ENCODE measurements around the gene SCNN1B. TPM values are rescaled to one million over a fixed set of nuclear protein-coding genes. Genes with fewer than 3 reads are reported as not detected.

SCNN1B gene
- total RNA-seq, 4 donors from 2014 or later: 142 to 729 (median 556) TPM

GRCh38 chr16:23367564-23367963 lies 65.5 kb downstream of the SCNN1B start:
- 87 to 100% methylated on average over 2 to 10 of the region's 10 CpGs for WGBS, 2 donors (ENCODE audit: low coverage in 1 of 2)
- in situ Hi-C loops (cut with MboI; ENCODE audit: low pct_ligation_motif_present in 1 of 4, low pct_unique_long_range_greater_than_20kb in 1 of 4, low sequenced_read_pairs in 3 of 4): no loop called here
- peaks cover 11 to 37% (median 14%) of the 10 kb centered on the region in 4 donors for H3K4me1 ChIP-seq
- no peak overlapping the region for H3K4me3 ChIP-seq
- H3K9me3 ChIP-seq: no peaks in the 10 kb centered on the region
- intact Hi-C loops (cut with DNase I; ENCODE audit: low total_unique reads): no loop called here
- H3K27me3 ChIP-seq: peaks cover 5% of the 10 kb centered on the region
- no peak for DNase-seq
- no peak overlapping the region for H3K27ac ChIP-seq
- H3K36me3 ChIP-seq: no peaks in the 10 kb centered on the region
- TF ChIP-seq POLR2AphosphoS5 (IDR thresholded peaks at IDR 0.05) (no peak), CTCF (IDR thresholded peaks at IDR 0.05) (no peak), POLR2A (IDR thresholded peaks at IDR 0.05) (no peak), EP300 (IDR thresholded peaks at IDR 0.05; ENCODE audit: low read depth) (no peak)

- intact Hi-C loops (cut with DNase I; ENCODE audit: low total_unique reads): no loop called here
- WGBS, 2 donors (ENCODE audit: low coverage in 1 of 2): 80 to 90% methylated on average over 1 to 8 of the region's 8 CpGs
- no peaks in the 10 kb centered on the region for H3K9me3 ChIP-seq
Measured at GRCh38 chr16:23367988-23368387, 65.9 kb downstream of the SCNN1B start.

GRCh38 chr16:23368469-23368868 lies 66.4 kb downstream of the SCNN1B start:
- H3K27ac ChIP-seq: no peak overlapping the region
- no peak overlapping the region for H3K4me3 ChIP-seq
- H3K4me1 ChIP-seq: peaks cover 3 to 28% (median 7%) of the 10 kb centered on the region in 4 donors
- H3K9me3 ChIP-seq: no peaks in the 10 kb centered on the region
- intact Hi-C loops (cut with DNase I; ENCODE audit: low total_unique reads): no loop called here
- no peaks in the 10 kb centered on the region for H3K36me3 ChIP-seq
- TF ChIP-seq EP300 (IDR thresholded peaks at IDR 0.05; ENCODE audit: low read depth) (no peak), POLR2AphosphoS5 (IDR thresholded peaks at IDR 0.05) (peak in 1 of 3 donors; percentile 16)
- in situ Hi-C loops (cut with MboI; ENCODE audit: low pct_ligation_motif_present in 1 of 4, low pct_unique_long_range_greater_than_20kb in 1 of 4, low sequenced_read_pairs in 3 of 4): no loop called here
- peaks cover 5% of the 10 kb centered on the region for H3K27me3 ChIP-seq
- no peak for DNase-seq
- WGBS, 2 donors (ENCODE audit: low coverage in 1 of 2): 61 to 73% methylated on average over 1 to 5 of the region's 5 CpGs

More at GRCh38 chr16:23367988-23368387, 65.9 kb downstream of the SCNN1B start:
- peaks cover 8 to 33% (median 12%) of the 10 kb centered on the region in 4 donors for H3K4me1 ChIP-seq
- DNase-seq: no peak
- H3K27me3 ChIP-seq: peaks cover 5% of the 10 kb centered on the region
- no peak for TF ChIP-seq POLR2AphosphoS5 (IDR thresholded peaks at IDR 0.05)
- TF ChIP-seq EP300 (IDR thresholded peaks at IDR 0.05; ENCODE audit: low read depth): no peak
- TF ChIP-seq POLR2A (IDR thresholded peaks at IDR 0.05): no peak
- TF ChIP-seq CTCF (IDR thresholded peaks at IDR 0.05): no peak
- no peak overlapping the region for H3K4me3 ChIP-seq
- no peak overlapping the region for H3K27ac ChIP-seq
- in situ Hi-C loops (cut with MboI; ENCODE audit: low pct_ligation_motif_present in 1 of 4, low pct_unique_long_range_greater_than_20kb in 1 of 4, low sequenced_read_pairs in 3 of 4): no loop called here
- H3K36me3 ChIP-seq: no peaks in the 10 kb centered on the region

DNA sequence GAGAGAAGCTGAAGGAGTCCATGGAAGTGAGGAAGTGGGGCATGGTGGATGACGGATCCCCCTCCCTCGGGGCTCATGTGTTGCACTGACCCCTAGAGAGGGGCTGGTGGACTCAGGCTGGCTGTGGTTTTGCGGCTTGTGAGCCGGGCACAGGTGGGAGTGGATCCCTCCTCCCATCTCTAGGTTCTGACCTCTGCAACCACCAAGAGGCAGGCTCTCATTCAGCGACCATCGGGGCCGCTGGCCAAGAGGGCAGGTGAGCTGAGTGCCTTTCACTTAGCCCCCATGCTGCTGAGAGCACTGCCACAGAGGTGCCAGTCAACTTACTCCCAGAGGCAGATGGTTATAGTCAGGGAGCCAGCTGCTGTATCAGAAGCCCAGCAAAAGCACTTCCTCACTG lies 67.3 kb downstream of the SCNN1B start:
- no peak overlapping the region for H3K4me3 ChIP-seq
- DNase-seq: no peak
- H3K4me1 ChIP-seq: peaks cover 3 to 19% (median 5%) of the 10 kb centered on the region in 4 donors
- H3K27me3 ChIP-seq: peaks cover 5% of the 10 kb centered on the region
- intact Hi-C loops (cut with DNase I; ENCODE audit: low total_unique reads) (no loop called here), in situ Hi-C loops (cut with MboI; ENCODE audit: low pct_ligation_motif_present in 1 of 4, low pct_unique_long_range_greater_than_20kb in 1 of 4, low sequenced_read_pairs in 3 of 4) (no loop called here)
- 86% methylated on average over 7 of the region's 7 CpGs; no CpG with 5 or more reads in 1 of the 2 donors for WGBS, 2 donors (ENCODE audit: low coverage in 1 of 2)
- no peaks in the 10 kb centered on the region for H3K9me3 ChIP-seq
- TF ChIP-seq EP300 (IDR thresholded peaks at IDR 0.05; ENCODE audit: low read depth): no peak
- no peak for TF ChIP-seq CTCF (IDR thresholded peaks at IDR 0.05)
- TF ChIP-seq POLR2AphosphoS5 (IDR thresholded peaks at IDR 0.05): no peak
- TF ChIP-seq POLR2A (IDR thresholded peaks at IDR 0.05): no peak
- H3K36me3 ChIP-seq: no peaks in the 10 kb centered on the region
- no peak overlapping the region for H3K27ac ChIP-seq

GRCh38 chr16:23371368-23371767 lies 69.3 kb downstream of the SCNN1B start:
- 79% methylated on average over 9 of the region's 9 CpGs; no CpG with 5 or more reads in 1 of the 2 donors for WGBS, 2 donors (ENCODE audit: low coverage in 1 of 2)
- Histone ChIP-seq H3K9me3 (no peaks in the 10 kb centered on the region), H3K27me3 (peaks cover 5% of the 10 kb centered on the region), H3K27ac (no peak overlapping the region), H3K36me3 (no peaks in the 10 kb centered on the region), H3K4me3 (no peak overlapping the region), H3K4me1 (peaks cover 0 to 3% (median 0%) of the 10 kb centered on the region in 4 donors)
- intact Hi-C loops (cut with DNase I; ENCODE audit: low total_unique reads) (no loop called here), in situ Hi-C loops (cut with MboI; ENCODE audit: low pct_ligation_motif_present in 1 of 4, low pct_unique_long_range_greater_than_20kb in 1 of 4, low sequenced_read_pairs in 3 of 4) (no loop called here)
- no peak for TF ChIP-seq POLR2A (IDR thresholded peaks at IDR 0.05)
- no peak for TF ChIP-seq CTCF (IDR thresholded peaks at IDR 0.05)
- no peak for TF ChIP-seq POLR2AphosphoS5 (IDR thresholded peaks at IDR 0.05)
- no peak for TF ChIP-seq EP300 (IDR thresholded peaks at IDR 0.05; ENCODE audit: low read depth)
- no peak for DNase-seq
